OCI-M2 (cell line): Measurements from ENCODE around the gene POM121L2.
"Not testable (repeated sequence)": the region's sequence is repeated elsewhere in the genome, so short reads cannot be mapped to it uniquely, and the experiment has no call there.

Experiments
- DNase-seq: peaks from one replicate; lab custom pipeline; 2025; ENCODE audit not compliant: unreplicated experiment; lab: John Stamatoyannopoulos, UW

POM121L2 gene

DNA sequence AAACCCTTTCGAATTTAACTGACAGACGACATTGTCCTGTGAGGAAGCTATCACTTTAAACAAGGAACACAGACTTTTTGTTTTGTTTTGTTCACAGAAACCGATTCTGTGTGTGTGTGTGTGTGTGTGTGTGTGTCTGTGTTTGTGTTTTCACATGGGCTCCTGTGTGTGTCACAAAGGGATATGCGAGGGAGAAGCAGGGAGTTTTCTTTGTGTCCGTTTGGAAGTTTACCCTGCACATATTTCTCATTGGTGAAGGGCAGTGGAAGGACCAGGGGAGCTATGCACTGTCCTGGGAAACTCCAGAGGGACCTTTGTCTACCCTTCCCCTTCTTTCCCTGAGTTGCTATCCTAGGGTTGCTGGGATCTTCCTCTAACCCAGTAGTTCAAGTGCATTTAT lies 17.7 kb downstream of the POM121L2 start:
- DNase-seq, result no peak

DNA sequence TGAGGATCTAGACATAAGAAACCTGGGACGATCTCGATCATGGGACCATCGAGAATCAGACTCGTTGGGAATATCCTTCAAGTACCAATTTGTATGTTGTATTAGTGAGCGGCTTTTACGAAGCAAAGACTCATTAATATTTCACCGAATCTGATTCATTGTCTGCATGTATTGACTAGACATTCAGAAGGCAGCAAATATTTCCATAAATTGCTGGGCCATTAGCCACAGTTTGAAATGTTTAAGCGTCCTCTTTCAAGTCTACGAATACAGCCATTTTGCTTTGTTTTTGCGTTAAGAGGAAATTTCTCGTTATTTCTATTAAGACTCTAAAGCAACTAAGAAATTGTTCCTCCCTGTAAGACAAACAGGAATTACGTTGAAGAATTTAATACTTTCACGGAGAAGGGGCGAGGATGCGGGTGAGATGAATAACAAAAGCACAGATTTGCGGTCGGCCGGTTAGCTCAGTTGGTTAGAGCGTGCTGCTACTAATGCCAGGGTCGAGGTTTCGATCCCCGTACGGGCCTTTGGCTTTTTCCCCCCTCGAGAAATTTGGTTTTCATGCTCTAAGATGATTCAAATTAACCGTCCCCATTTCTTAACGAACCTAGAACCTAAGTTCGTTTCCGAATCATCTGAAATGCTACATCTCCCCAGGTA lies 18.5 kb downstream of the POM121L2 start:
- DNase-seq, result no peak

DNA sequence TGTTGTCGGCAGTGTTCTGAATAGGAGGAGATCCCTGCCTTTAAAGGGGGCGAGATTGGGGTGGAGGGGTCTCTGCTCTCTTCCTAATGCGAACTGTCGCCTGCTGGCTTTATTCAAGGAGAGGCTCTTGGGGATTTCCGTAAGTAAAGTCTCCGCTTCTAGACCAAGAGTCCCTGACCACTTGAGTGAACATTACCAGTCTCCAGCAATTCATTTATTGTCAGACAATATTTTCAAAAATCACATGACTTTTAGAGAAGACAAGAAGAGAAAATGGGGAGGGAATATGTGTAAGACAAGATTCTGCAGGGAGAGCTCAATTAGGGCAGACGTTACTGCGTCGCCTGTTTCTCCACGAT lies 21.2 kb downstream of the POM121L2 start:
- DNase-seq, result no peak

DNA sequence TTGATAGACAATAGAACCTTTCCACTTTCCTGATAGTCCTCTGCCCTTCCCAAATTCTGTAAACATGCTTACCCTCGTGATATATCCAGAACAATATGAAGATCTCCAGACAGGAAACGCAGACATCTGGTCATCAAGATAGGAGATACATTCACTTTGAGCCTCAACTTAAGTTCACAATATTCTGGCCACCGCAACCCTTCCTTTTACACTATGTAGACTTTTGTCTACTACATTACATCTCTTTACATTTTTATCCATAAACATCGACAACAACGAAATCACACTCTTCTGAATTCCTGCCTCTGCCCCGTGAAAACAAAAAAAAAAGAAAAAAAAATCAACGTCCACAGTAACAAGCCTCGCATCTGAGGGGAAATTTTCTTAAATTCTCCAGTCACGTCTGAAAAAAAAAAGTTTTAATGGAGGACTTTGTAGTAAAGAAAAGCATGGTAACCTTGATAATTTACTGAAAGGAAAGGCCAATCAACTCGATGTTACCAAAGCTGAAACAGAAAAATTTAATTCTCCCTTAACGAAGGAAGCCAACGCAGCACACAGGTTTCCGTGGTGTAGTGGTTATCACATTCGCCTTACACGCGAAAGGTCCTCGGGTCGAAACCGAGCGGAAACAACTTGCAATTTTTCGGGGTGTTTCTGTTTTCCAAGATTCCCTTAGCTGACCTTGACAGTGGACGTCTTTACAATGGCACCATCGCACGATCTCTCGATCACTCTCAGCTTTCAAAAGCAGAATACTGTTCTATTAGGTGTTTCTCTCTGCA lies 21.8 kb downstream of the POM121L2 start:
- no peak for DNase-seq

DNA sequence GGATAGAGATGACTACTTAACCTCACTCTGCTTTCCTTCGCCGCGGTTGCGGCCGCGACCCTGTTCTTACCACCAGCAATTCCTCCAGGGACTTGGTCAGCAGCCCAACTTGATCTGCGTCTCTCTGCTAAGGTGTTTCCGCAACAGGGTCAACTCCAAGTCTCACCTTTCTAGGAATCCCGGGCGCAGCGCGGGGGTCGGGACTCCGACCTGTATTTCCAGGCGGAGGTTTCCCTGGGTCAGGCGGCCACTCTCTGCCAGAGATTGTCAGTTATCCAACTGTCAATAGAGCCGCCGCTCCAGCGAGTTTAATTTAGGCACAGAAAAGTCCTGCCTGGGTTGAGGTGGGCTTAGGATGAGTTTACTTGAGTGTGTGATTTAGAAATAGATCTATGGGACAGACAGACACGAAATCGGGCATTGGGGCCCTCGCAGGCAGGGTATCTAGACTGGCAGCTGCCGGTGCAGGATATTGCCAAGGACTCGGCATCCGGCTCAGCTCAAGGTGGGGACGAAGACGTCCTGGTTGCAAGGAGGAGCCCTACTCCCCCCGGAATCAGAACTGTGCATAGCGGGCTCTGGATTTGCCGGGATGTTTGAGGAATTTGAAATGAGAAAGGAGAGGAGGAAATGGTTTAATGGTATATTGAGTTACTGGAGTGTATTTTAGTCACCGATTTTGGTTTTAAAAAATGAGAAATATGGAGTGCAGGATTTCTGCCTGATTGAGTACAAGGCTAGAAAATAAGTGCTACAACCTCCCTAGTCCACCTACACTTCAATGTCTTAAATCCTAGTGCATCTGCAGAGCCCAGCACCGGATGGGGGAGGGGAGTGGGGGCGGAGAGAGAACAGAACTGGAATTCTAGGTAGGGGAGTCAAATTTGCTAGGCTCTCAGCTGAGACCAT lies 23.7 kb downstream of the POM121L2 start:
- DNase-seq, result no peak

DNA sequence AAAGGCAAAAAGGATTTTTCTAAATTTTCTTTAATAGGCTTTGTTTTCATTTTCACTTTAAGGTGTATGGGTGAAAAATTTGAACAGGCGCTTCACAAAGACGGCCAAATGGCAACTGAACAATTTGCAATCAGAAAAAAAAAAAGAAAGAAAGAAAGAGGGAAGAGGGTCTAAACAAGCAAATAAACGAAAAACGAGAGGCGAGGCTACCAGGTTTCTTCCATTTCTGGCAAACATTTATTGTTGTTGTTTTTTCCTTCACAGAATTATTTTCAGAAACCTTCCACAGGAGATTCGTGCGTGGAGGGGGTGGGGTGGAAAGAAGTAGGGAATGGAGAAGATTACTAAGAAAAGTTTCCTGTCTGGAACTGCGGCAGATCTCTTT lies 24.3 kb downstream of the POM121L2 start:
- DNase-seq, result no peak

DNA sequence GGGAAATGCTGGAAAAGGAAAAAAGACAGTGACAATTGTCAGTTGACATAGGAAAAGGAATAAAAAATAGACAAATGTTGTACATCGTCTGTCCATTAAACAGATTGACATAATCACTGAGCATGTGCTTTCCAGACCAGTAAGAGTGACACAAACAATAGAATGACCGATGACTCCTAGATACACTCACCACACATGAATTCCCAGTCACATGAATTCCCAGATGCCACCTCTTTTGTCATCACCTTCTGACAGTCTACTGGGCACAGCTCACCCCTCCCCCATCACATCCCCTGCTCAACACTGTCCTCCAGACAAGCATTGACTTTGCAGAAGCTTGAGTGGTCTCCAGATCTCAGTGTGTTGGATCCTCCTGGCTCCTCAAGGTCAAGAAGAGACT lies 25.9 kb downstream of the POM121L2 start:
- DNase-seq, result no peak

DNA sequence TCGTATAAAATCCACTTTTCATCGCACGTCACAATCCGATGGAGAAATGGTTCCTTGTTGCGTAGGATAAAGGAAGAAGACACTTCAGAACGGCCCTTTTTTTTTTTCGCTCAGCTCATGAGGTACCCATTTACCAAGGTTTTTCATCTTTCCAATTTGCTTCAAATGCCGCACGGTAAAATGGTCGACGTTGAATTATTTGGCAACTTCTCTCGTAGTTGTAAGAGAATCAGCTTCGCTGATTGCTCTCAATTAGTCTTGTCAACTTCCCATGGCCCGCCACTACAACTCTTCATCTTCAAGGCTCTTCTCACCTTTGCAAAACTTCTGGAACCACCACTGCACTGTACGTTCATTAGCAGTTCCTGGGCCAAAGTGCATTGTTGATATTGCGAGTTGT lies 28.8 kb downstream of the POM121L2 start:
- DNase-seq, result no peak

DNA sequence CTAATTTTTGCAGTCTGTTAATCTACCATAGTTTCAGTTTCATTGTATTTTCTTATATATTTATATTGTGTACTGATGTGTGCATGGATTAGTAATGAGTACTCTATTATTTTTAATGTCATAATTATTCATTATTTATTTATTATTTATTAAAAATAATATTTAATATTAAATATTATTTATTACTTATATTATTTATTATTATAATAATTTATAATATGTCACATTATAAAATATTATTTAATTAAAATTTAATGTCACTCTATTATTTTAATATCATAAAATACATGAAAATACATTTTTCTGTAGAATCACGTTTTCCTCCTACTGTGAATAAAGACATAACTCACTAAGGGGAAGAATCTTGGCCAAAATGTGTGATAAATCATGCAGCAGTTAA lies 30.5 kb downstream of the POM121L2 start:
- DNase-seq, result no peak

DNA sequence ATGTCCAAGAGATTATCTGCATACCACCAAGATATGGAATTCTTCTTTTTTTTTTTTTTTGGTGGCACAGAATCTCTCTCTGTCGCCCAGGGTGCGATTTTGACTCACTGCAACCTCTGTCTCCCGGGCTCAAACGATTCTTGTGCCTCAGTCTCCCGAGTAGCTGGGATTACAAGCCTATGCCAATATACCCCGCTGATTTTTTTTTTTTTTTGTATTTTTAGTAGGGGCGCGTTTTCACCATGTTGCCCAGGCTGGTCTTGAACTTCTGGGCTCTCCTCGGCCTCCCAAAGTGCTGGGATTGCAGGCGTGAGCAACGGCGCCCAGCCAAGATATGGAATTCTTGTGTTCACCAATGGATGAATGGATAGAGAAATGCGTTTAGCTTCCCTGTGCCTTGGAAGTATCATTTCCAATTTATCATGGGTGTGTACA lies 31.0 kb downstream of the POM121L2 start:
- no peak for DNase-seq

DNA sequence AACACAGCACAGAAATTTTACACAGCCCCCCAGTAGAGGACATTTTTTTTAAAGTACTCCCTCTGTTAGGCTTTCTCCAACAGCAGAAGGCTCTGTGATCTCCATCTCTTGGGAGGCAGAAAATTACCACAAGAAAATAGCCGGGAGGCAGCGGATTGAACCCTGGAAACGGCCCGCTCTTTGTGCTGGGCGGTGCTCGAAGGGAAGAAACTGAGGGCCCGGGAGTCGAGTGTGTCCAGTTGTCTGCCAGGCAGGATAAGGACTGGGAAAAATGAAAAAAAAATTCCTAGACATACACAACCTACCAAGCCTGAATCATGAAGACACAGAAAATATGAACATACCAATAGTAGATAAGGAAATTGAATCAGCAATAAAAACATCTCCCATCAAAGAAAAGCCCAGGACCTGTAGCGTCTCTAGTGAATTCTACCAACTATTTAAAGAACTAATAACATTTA lies 31.5 kb downstream of the POM121L2 start:
- DNase-seq, result no peak

DNA sequence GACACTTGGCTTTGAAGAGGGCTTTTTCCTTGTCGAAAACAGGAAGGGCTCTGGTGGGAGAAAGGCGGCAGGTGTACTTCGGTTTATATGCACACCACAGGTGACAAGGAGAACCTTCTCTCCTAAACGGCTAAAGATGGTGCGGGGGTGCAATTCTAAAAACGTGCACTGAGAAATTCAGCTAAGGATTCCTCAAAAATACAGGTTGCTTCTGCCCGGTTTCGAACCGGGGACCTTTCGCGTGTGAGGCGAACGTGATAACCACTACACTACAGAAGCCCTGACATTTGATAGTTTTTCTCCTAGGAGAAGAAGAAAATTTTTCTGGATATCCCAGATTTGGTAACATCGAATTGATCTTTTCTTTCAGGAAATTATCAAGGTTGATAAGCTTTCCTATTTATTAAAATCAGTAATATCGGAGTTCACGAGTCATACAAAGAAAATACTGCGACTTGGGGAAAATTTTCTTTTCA lies 32.0 kb downstream of the POM121L2 start:
- DNase-seq, result peak; percentile 77

DNA sequence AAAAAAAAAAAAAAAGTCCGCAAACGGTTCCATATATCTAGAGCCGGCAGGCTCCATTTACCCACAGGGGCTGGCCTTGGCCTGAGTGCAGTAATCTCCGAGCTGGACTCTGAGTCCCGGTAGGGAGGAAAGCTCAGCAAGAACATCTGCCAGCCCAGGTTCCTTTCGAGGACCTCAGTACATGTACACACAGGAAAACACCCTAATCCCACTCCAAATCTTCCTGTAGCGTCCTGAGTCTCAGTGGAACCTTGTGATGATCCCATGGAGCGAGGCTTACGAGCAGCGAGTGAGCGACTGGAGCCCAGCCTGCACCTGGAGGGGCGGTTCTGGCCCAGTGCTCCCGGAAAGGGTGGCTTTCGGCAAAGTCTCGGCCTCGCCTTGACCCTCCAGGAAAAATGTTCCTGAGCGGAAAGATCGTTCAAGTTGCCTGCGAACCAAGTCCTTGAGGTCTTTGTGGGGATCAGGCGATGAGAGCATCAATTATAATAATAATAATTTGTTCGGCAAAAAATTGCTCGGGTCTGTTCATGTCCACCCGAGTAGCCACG lies 32.5 kb downstream of the POM121L2 start:
- no peak for DNase-seq

DNA sequence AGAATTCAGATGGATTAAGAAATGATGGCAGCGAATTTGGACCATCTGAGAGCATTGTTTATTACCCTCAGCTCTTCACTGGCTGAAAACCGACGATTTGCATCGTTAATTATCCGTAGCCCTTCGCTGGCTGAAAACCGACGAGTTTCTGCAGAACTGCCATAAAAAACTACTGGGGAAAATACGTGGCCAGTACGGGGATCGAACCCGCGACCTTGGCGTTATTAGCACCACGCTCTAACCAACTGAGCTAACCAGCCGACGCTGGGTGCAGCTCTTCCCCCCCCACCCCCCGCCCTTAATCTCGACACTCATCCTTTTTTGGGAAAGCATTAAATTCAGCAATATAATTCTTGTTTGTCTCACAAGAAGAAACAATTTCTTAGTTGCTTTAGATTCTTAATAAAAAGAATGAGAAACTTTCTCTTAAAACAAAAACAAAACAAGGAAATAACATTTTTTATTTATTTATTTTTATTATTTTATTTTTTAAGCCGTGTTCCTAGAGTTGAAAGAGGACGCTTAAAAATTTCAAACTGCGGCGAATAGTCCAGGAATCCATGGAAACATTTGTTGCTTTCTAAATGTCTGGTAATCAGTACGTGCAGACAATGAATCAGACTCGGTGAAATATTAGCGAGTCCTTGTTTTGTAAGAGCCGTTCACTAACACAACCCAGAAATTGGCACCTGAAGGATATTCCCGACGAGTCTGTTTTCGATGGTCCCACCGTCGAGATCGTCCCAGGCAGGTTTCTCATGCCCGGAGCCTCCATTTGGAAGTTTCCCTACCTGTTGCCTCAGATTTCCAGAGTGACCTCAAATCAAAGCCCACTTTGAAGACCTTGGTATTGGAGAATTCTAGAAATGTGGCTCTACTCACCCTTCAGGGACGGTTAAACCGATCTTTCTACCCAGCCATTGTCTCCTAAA lies 36.8 kb downstream of the POM121L2 start:
- DNase-seq, result no peak

DNA sequence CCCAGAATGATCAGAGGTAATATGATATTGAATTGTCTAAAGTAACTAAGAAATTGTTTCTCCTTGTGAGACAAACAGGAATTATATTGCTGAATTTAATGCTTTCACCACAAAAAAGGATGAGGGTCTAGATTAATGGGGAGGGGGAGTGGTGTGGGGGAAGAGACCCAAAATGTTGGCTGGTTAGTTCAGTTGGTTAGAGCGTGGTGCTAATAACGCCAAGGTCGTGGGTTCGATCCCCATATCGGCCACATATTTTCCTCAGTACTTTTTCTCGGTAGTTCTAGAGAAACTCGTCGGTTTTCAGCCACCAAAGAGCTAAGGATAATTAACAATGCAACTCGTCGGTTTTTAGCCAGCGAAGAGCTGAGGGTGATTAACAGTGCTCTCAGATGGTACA lies 38.3 kb downstream of the POM121L2 start:
- DNase-seq, result no peak

DNA sequence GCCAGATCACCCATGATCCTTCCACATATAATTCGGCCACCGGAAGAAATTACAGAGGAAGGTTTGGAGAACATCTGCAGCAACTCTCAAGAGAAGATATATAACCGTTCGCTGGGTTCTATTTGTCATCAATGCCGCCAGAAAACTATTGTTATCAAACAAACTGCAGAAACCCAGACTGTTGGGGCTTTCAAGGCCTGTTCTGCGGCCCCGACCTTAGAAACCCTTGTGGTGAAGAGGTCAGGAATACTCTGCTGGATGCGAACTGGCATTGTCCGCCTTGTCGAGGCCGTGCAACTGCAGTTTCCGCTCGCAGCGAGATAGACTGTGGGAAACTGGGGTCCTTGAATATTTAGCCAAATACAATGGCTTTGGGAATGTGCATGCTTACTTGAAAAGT lies 43.3 kb downstream of the POM121L2 start:
- DNase-seq, result no peak

DNA sequence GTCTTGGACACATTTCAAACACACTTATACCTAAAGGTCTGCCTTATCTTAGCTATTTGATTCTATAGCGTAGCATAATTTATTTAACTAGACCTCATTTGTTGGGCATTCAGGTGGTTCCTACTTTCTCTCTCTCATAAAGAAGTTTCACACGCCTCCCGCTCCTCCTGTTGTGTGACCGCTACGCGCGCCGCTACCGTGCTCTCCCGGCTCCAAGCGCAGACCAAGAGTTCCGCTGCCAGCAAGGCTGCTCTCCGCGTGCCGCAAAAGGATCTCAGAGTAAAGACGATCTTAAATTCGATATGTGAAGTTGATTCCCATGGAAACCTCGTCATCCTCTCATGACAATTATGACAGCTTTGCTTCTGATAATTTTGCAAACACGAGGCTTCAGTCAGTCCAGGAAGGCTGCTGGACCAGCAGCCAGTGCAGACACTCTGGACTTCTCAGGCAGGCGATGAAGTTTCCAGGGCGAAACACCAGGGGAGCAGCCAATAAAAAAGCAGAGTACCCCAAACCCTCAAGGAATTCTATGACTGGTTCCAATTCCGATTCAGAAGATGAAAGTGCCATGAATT lies 44.1 kb downstream of the POM121L2 start:
- DNase-seq, result no peak

DNA sequence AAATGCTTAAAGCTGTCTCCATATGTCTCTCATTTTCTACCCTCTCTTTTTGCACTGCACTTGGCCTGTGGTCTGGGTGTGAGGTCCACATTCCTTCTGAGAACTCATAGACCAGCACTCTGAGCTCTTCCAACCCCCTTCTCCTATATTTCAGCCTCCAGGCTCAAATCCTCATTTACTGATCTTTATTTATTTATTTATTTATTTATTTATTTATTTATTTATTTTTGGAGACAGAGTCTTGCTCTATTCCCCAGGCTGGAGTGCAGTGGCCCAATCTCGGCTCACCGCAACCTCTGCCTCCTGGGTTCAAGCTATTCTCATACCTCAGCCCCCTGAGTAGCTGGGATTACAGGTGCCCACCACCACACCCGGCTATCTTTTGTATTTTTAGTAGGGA lies 45.1 kb downstream of the POM121L2 start:
- DNase-seq, result not testable (repeated sequence)

DNA sequence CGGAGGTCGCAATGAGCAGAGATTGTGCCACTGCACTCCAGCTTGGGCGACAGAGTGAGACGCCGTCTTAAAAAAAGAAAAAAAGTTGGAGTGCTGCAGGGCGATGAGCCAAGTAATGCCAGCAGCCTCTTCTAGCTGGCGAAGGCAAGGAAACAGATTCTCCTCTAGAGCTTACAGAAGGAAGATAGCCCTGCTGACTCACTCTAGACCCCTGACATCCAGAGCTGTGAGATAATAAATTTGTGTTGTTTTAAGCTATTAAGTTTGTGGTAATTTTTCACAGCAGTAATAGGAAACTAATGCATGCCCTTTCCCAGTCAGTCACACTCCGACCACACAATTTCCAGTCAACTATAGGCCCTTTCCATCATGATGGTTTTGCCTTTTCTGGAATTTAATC lies 48.2 kb downstream of the POM121L2 start:
- DNase-seq, result no peak

DNA sequence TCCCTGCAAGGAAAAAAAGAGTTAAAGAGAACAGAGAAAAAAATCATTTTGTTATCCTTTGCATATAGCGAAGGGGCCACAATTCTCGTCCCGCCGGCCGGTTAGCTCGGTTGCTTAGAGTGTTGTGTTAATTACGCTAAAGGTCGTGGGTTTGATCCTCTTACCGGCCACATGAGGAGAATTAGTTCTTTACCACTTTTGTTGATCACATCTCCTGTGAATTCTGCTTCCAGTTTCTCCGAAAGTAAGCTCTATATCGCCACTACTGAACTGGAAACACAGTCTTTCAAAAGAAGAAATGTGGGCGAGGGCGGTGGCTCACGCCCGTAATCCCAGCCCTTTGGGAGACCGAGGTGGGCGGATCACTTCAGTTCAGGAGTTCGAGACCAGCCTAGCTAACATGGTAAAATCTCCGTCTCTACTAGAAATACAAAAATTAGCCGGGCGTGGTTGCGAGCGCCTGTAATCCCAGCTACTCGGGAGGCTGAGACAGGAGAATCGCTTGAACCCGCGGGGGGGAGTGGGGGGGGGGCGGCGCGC lies 51.2 kb downstream of the POM121L2 start:
- no peak for DNase-seq
